HL-60 (cell line): Measurements from ENCODE around the gene LRRC30.

Source experiments
- DNase-seq, 2 experiments: peaks; one replicate each; pipeline ENCODE4 v3.0.0-alpha.2; 2010 to 2020; ENCODE audit warnings: low read depth in 1 of 2, low spot score in 1 of 2
- H3K27ac ChIP-seq: fragments of 250-450 bp; sonication (Bioruptor Pico); replicated peaks from 2 replicates; pipeline ENCODE4 v1.5.1; 2020; ENCODE audit warnings: mild to moderate bottlenecking, moderate library complexity
- H3K27me3 ChIP-seq: fragments of 250-450 bp; sonication (Bioruptor Pico); 2 replicates; pipeline ENCODE4 v1.5.1; 2021; ENCODE audit warnings: mild to moderate bottlenecking, moderate library complexity; ENCODE audit not compliant: insufficient read depth, poor library complexity, severe bottlenecking
- H3K4me3 ChIP-seq: replicated peaks from 2 replicates; pipeline ENCODE4 v1.5.1; 2011; ENCODE audit warnings: mild to moderate bottlenecking, control low read depth, low read length; ENCODE audit not compliant: insufficient read depth
- GABPA ChIP-seq: IDR thresholded peaks from 2 replicates; pipeline ENCODE4 v1.6.1; 2012; ENCODE audit warnings: low read depth
- POLR2AphosphoS5 ChIP-seq: IDR thresholded peaks from 2 replicates; pipeline ENCODE4 v1.6.1; 2012; ENCODE audit warnings: low read depth
- SPI1 ChIP-seq: IDR thresholded peaks from 2 replicates; pipeline ENCODE4 v1.6.1; 2012; ENCODE audit warnings: low read depth, mild to moderate bottlenecking, borderline replicate concordance
- TF ChIP-seq, protein P1 (sequence below): IDR thresholded peaks from one replicate; pipeline ENCODE4 v1.5.1; 2011; ENCODE audit warnings: low read length, control low read depth, inconsistent platforms; ENCODE audit not compliant: insufficient read depth
- TF ChIP-seq, protein P2 (sequence below): IDR thresholded peaks from 2 replicates; pipeline ENCODE4 v1.6.1; 2012; ENCODE audit warnings: low read depth; ENCODE audit not compliant: insufficient replicate concordance

LRRC30 gene

DNA sequence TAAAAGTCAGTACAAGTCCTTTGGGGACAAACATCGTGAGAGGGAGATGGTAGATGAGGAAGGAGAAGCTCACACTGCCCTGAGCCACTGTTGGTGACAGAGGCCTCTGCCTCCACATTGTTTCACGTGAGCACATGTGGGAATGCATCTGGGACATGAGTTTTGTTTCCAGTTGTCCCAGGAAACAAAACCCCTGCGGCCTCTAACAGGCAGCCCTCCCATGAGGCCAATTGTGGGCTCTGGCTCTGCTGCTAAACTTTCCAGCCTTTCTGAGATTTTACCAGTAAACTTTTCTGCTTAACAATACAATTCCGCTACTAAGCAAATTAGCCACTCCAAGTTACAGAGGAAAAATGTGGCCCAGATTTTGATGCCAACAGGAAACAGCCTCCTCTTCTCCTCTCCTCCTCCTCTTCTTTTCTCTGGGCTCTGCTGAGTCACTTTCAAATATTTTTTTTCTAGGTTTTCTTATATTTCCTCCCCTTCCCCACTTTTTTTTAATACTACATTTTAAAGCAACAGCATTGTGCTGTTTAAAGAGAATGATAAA is 23.4 kb upstream of the LRRC30 start:
- Histone ChIP-seq H3K27me3 (no peaks in the 10 kb centered on the region), H3K4me3 (no peak overlapping the region), H3K27ac (no peak overlapping the region)
- TF ChIP-seq SPI1 (no peak), GABPA (no peak), POLR2AphosphoS5 (no peak)
- TF ChIP-seq, protein P1, sequence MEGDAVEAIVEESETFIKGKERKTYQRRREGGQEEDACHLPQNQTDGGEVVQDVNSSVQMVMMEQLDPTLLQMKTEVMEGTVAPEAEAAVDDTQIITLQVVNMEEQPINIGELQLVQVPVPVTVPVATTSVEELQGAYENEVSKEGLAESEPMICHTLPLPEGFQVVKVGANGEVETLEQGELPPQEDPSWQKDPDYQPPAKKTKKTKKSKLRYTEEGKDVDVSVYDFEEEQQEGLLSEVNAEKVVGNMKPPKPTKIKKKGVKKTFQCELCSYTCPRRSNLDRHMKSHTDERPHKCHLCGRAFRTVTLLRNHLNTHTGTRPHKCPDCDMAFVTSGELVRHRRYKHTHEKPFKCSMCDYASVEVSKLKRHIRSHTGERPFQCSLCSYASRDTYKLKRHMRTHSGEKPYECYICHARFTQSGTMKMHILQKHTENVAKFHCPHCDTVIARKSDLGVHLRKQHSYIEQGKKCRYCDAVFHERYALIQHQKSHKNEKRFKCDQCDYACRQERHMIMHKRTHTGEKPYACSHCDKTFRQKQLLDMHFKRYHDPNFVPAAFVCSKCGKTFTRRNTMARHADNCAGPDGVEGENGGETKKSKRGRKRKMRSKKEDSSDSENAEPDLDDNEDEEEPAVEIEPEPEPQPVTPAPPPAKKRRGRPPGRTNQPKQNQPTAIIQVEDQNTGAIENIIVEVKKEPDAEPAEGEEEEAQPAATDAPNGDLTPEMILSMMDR: no peak
- TF ChIP-seq, protein P2, sequence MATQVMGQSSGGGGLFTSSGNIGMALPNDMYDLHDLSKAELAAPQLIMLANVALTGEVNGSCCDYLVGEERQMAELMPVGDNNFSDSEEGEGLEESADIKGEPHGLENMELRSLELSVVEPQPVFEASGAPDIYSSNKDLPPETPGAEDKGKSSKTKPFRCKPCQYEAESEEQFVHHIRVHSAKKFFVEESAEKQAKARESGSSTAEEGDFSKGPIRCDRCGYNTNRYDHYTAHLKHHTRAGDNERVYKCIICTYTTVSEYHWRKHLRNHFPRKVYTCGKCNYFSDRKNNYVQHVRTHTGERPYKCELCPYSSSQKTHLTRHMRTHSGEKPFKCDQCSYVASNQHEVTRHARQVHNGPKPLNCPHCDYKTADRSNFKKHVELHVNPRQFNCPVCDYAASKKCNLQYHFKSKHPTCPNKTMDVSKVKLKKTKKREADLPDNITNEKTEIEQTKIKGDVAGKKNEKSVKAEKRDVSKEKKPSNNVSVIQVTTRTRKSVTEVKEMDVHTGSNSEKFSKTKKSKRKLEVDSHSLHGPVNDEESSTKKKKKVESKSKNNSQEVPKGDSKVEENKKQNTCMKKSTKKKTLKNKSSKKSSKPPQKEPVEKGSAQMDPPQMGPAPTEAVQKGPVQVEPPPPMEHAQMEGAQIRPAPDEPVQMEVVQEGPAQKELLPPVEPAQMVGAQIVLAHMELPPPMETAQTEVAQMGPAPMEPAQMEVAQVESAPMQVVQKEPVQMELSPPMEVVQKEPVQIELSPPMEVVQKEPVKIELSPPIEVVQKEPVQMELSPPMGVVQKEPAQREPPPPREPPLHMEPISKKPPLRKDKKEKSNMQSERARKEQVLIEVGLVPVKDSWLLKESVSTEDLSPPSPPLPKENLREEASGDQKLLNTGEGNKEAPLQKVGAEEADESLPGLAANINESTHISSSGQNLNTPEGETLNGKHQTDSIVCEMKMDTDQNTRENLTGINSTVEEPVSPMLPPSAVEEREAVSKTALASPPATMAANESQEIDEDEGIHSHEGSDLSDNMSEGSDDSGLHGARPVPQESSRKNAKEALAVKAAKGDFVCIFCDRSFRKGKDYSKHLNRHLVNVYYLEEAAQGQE: no peak
- DNase-seq: no peak

DNA sequence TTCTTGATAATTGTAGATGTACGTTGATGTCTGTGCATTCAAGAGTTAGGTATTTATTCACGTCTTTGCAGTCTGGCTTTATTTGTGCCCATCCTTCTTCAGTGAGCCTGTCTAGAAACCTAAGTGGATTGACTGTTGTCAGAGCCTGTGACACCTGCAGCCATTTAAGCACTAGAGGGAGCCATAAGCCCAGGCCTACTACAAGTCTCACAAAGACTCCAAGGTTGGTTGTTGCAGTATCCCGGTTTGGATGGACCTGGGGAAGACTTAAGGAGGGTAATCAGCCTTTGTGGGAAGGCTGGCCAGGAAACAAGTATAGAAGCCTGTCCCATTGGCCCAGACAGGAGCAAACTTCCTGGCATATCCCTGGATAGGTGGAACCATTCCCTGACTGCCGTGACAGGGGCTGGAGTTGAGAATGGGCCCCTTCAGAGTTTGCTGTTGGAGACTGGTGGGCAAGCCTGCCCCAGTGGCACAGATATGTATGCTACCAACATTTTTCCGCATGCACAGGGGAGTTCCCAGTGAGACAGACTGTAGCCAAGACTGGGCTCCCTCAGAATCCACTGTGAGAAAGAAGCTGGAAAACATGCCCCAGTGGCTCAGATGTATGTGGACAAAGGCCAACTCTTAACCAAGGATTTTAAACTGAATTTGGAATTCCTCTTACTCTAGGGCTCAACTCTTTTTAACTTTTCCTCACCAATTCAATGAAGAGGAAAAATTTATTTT is 9.3 kb upstream of the LRRC30 start:
- Histone ChIP-seq H3K27me3 (no peaks in the 10 kb centered on the region), H3K27ac (no peak overlapping the region), H3K4me3 (no peak overlapping the region)
- DNase-seq: peak; percentile 43 to 47
- no peak for TF ChIP-seq POLR2AphosphoS5
- TF ChIP-seq, protein P1: peak; percentile 84

DNA sequence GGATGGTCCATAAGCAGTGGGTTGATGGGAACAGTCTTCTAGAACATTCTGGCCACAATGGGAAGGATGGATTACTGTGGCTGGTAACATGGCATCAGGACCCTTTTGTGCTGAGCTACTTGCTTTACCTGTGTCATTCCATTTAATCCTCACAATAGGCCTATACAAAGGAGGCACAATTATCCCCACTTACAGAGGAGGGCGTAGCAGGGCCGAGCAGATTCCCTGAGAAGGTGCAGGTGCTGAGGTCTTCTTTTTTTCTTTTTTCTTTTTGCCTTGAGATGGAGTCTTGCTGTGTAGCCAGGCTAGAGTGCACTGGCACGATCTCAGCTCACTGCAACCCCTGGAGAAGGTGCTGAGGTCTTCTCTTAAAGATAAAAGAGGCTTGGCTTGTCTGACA is 6.7 kb upstream of the LRRC30 start:
- no peak for DNase-seq
- H3K27ac ChIP-seq: no peak overlapping the region
- no peak overlapping the region for H3K4me3 ChIP-seq
- no peak for TF ChIP-seq GABPA
- H3K27me3 ChIP-seq: no peaks in the 10 kb centered on the region

DNA sequence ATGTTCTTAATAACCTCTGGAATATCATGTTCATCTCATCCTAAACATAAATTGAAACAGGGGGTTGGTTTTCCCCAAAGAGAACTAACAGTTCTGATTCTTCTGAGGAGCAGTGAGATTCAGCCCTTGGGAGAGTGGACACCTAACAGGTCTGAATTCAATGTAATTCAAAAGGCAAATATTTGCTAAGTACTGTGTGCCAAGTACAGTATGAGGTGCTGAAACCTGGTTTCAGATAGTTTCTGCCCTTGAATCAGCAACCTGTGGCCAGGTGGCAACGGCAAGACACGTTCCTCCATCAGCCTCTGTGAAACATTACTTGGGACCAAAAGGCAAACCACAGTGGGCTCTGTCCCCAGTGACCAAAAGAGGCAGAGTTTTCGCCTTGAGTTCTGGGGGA is 1.3 kb downstream of the LRRC30 start:
- TF ChIP-seq, protein P2: no peak
- no peak for TF ChIP-seq SPI1
- no peak for TF ChIP-seq GABPA
- TF ChIP-seq POLR2AphosphoS5: no peak
- TF ChIP-seq, protein P1: no peak
- Histone ChIP-seq H3K27me3 (no peaks in the 10 kb centered on the region), H3K27ac (no peak overlapping the region), H3K4me3 (no peak overlapping the region)
- no peak for DNase-seq
